DLD1 (cell line): ENCODE data around the gene HECTD4.
"Not testable (repeated sequence)": the region's sequence is repeated elsewhere in the genome, so short reads cannot be mapped to it uniquely, and the experiment has no call there.

Experiments used
- in situ Hi-C: cut with HindIII; loops from 2 replicates; pipeline ENCODE4 v1.10.0; 2017; ENCODE audit warnings: low sequenced_read_pairs

The HECTD4 gene

DNA sequence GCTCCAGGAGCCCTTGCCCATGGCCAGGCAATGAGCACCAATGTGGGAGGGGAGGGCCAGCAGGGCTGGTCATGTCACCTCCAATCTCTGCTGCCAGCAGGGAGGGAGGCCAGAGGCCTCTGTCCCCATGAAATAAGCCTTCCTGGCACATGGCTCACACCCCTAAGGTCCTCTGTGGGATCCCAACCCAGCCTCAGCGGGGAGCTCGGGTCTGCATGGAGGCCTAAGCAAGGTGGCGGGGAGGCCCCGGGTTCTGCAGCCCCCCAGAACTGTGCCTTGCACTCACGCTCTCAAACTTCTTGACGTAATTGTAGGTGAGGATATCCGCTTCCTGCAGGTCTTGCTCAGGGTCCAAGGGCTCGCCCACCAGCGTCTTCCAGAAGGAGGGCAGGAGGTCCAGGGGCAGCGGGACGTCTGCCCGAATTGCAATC lies 215.2 kb downstream of the HECTD4 start:
- in situ Hi-C loops = no loop called here

DNA sequence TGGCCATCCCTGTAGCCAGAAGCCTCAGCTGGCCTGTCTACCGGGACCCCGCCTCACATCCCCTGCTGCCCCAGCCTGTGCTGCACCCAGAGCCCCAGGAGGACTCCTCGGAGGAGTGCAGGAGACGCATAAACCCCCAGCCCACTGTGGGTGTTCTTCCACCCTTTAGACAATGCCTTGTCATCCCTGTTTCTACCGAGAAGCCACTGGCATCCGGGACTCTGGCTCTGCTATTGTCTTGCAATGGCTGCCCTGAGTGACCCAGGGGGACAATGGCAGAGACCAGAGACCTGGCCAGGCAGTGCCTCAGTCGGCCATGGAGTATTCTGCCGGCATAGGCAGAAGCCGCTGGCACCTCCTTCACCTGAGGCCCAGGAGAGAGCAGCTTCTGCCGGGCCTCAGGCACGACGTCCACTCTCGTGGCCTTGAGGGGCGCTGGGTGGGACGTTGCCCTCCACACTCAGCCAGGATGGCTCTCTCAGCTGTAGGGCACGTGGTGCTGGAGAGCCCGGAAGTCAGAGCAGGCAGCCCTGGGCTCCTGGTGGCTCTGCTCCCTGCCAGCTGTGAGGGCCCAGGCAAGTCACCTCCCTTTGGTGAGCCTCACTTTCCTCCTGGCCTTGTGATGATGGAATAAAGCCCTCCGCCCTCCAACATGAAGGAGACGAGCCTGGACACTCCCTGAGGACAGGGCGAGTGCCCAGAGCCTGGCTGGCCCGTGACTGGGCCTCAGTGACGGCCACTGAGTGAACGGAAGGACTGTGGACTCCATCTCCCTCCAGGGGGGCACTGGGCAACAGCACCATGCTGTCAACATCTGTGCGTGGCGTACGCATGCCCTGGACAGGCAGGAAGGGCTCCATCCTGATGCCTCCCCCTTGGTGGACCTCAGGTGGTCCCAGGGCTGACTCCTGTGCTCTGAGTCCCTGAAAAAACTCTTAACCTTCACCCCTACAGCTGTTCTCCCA lies 215.9 kb downstream of the HECTD4 start:
- in situ Hi-C loops = no loop called here

DNA sequence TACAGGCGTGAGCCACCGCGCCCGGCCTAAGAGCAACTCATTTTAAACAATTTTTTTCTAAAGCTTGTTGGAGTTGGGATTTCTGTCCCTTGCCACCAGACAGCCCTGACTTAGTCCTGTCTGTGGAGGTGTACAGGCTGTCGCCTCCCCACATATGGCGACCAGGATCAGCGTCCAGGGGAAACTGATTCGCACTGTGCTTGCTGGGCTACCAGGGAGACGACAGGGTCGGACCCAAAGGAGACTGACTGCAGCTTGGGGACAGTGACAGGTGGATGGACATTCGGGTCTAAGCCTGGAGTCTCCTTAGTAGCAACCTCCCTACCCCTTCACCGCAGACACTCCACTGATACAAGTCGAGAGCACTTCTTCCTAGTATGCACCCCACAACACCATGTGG lies 216.6 kb downstream of the HECTD4 start:
- in situ Hi-C loops = no loop called here

DNA sequence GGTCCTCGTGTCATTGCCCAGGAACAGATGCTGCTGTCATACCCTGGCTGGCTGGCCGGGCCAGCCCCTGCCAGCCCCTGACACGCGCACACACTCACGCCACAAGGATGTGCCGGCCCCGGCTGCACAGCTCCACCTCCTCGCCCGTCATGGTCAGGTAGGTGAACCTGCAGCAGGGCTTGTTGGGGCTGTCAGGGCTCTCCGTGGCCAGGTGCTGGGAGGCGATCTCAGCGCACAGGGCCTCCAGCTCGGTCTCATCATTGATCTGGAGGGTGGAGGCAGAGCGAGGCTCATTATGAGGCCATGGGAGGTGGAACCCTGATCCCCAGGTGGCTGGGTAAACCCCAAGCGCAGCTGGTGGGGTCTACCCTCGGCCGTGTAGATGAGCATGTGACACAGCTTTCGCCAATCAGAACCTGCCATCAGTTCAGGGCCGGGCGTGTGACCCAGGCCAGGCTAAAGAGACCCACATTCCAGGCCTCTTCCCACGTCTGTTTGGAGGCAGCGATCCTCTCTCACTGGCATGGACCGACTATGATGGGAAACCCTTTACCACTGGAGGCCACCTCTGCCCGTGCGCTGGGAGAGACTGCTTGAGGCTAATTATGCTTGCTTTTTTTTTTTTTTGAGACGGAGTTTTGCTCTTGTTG lies 218.1 kb downstream of the HECTD4 start:
- in situ Hi-C loops = loop anchor here (5.0 kb wide), 1 partner anchor 87 kb away; no protein-coding TSS in a partner anchor

DNA sequence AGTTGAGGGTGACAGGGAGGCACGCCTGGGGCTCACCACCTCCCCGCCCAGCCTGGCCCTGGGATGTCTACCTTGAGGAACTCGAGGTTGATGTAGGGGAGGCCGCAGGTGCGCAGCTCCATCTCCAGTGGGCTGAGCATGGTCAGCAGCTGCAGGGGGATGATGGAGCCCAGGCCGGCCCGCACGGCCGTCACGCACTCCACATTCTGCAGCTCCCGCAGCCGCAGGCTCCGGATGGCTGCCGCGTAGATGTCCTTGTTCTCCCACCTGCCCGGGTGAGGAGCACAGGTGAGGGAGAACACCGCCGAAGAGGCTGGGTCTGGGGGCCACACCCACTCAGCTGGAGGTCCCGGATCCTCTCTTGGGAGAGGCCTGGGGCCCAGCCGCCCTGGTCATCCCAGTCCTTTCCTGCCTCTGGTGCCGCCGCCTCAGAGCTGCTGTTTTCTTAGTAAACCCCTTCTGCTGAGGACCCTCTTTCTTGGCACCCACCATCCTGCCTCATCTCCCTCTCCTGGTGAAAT lies 218.7 kb downstream of the HECTD4 start:
- in situ Hi-C loops = loop anchor here (5.0 kb wide), 1 partner anchor 86 kb away; no protein-coding TSS in a partner anchor

DNA sequence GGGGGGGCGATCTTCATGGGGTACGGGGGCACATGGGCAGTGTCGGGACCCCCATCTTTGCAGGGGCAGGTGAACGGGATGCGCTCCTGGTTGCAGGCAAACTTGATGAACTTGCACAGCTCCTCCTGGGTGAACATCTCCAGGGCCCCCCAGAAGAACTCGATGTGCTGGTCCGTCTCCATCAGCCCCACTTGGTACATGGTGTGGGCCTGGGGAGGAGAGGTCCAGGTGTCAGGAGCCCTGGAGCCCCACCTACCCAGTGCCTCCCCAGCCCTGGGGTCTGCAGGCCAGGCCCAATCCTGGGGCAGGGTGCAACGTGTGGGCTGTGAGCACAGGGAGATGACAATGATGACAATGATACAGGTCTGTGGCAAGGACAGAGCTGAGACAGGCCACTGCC lies 219.2 kb downstream of the HECTD4 start:
- in situ Hi-C loops = loop anchor here (5.0 kb wide), 1 partner anchor 86 kb away; no protein-coding TSS in a partner anchor

DNA sequence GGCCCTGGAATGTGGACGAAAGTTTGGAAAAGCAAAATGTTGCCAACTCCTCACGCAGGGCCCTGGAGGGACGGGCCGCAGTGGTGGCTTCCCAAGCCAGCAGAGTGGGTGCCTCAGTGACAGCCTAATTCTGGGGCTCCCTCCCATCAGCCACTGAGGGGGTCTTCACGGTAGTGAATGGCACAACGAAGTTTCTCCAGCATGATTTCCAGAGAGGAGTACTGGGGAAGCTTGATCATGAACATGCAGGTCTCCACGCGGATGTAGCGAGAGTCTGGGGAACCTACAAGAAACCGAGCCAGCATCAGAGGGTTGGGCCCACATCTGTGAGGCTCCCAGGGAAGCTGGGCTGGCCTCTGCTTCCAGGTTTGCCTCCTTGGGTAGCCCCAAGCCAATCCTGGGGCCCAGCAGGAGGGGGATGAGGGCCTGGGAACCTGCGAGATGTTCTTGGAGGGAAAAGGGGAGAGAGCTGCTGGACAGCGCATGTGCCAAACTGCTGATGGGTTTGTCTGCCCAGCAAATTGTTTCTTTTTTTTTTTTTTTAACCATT lies 219.9 kb downstream of the HECTD4 start:
- in situ Hi-C loops = loop anchor here (5.0 kb wide), 1 partner anchor 85 kb away; no protein-coding TSS in a partner anchor

DNA sequence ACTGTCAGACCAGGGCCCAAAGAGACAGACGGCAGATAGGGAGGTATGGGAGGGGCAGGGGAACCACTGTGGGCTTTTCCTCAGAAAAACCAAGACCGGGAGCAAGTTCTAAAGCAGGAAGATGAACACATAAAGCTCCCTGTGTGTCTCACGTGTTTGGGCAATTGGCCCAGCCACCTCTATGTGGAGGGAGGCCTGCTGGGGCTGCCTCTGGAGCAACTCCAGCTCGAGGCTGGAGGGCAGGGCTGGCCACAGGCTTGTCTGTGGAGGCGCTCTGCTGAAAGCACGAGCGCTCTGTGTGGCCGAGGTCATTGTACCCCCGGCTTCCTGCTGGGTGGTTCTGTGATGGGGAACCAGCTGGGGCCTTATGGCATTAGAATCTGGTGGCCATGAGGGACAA lies 220.5 kb downstream of the HECTD4 start:
- in situ Hi-C loops = loop anchor here (5.0 kb wide), 1 partner anchor 84 kb away; no protein-coding TSS in a partner anchor

DNA sequence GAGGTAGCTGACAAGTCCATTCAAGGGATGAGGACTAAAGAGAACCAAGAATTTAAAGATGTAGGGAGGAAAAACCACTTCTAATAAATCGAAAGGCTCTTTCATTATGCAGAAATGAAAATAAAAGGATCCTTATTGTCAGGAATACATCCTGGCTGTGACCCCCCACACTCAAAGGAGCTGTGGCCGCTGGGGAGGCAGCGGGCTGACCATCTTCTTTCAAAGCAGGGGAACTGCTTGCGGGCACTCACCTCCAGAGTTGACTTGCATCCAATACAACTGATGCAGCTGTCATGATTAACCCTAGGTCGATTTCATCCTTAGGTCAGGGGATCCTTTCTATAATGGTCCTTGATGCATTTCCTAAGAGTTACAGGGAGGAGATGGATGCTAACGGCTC lies 221.6 kb downstream of the HECTD4 start:
- in situ Hi-C loops = loop anchor here (5.0 kb wide), 1 partner anchor 83 kb away; no protein-coding TSS in a partner anchor

DNA sequence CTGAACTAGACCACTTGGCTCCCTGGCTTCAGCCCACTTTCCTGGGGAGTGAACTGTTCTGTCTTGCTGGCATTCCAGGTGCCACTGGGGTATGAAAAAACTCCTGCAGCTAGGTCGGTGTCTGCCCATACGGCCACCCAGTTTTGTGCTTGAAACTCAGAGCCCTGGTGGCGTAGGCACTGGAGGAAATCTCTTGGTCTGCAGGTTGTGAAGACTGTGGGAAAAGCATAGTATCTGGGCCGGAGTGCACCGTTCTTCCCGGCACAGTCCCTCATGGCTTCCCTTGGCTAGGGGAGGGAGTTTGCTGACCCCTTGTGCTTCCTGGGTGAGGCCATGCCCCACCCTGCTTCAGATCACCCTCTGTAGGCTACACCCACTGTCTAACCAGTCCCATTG lies 223.1 kb downstream of the HECTD4 start:
- in situ Hi-C loops = no loop called here

DNA sequence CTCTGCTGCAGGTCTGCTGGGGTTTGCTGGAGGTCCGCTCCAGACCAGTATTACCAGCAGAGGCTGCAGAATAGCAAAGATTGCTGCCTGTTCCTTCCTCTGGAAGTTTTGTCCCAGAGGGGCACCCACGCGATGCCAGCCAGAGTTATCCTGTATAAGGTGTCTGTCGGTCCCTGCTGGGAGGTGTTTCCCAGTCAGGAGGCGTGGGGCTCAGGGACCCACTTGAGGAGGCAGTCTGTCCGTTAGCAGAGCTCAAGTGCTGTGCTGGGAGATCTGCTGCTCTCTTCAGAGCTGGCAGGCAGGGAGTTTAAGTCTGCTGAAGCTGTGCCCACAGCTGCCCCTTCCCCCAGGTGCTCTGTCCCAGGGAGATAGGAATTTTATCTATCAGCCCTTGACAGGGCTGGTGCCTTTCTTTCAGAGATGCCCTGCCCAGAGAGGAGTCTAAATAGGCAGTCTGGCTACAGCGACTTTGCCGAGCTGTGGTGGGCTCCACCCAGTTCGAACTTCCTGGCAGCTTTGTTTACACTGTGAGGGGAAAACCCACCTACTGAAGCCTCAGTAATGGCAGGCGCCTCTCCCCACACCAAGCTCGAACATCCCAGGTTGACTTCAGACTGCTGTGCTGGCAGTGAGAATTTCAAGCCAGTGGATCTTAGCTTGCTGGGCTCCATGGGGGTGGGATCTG lies 223.6 kb downstream of the HECTD4 start:
- in situ Hi-C loops = not testable (repeated sequence)

DNA sequence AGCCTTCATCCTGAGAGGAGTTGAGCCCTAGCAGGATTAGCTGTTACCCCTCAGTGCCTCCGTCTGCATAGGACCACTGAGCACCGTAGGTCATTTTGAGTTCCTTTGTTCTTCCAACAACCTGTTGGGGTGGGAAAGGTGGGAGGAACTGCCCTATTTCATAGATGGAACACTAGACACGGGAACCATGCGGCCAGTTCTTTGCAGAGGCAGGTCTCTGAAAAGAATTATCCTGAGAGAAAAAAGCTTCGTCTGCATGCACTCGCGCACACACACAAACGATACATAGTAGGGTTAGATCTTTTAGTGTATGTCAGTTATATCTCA lies 228.4 kb downstream of the HECTD4 start:
- in situ Hi-C loops = no loop called here

DNA sequence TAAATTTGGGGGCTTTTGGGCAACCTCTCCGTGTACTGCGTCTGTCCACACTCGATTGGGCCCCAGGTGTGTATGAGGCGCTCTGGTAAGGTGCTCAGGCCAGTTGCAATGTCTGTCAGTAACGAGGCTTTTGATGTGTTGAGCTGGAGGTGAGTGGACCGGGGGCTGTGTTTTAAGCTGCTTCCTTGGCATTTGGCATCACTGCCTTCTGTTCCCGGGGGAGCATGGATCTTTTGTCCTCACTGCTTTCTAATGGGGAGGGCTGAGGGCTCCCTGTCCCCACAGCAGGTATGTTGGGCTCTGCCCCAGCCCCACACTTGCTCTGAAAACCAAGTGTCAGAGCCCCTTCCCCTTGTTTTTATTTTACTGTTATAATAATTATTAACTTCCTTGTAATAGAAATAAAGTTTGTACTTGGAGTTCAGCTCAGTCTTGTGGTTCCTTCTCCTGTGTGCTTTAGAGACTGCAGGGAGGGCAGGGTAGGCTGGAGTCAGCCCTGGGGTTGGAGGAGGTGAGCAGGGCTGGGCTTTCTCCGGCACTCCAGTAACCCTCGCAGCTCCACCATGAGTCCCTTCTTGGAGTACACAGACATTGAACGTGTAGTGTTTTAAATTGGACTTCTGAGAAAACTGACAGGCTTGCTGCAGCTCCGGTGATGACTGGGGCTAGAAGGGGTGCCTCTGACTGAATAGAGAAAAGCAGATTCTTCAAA lies 228.9 kb downstream of the HECTD4 start:
- in situ Hi-C loops = no loop called here

DNA sequence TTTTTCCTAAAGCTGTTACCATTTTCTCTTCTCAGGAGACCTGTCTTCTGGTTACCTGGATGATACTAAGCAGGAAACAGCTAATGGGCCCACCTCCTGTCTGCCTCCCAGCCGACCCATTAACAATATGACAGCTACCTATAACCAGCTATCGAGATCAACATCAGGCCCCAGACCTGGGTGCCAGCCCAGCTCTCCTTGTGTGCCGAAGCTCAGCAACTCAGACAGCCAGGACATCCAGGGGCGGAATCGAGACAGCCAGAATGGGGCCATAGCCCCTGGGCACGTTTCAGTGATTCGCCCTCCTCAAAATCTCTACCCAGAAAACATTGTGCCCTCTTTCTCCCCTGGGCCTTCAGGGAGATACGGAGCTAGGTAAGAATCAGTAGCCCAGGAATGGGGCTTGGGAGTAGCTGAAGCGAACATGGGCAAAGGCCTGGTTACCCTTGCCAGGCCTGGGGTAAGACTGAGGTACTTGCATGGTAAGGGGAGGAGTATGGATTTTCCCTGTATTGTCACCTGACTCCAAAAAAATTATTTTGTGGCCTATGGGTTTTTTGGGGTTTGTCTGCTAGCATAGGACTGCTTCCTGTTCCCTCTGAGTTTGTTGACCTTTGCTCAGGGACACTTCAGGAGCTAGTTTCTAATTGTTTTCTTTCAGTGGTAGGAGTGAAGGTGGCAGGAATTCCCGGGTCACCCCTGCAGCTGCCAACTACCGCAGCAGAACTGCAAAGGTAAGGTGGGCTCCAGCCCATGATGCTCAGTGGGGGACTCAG lies 230.3 kb downstream of the HECTD4 start:
- in situ Hi-C loops = no loop called here

DNA sequence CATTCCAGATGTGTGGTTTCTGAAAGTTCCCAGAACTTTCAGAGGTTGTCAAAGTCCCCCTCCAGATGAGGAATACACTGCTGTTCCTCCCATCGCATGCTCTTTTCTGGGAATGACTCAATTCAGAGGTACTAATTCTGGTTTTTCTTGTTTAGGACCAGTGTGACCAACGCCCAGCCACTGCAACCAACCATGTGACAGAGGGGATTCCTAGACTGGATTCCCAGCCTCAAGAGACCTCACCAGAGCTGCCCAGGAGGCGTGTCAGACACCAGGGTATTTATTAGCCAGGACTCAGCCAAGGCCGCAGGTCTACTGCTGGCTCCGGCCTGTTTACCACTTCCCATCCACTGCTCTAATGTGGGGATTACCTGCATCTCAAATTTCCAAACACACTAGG lies 232.6 kb downstream of the HECTD4 start:
- in situ Hi-C loops = no loop called here

DNA sequence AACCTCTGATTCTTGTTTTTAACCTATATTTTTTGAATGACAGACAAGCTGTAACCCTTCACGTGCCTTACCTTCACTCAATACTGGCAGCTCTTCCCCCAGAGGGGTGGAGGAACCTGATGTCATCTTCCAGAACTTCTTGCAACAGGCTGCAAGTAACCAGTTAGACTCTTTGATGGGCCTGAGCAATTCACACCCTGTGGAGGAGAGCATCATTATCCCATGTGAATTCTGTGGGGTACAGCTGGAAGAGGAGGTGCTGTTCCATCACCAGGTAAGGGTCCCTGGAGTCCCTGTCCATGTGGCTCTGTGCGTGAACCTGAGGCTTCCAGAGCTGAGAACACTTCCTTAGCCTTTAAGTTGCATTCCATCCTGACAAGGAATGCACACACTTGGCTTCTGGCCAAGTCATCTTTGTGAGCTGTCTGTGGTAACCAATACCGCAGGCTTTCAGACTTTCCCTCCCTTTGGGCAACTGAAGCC lies 234.2 kb downstream of the HECTD4 start:
- in situ Hi-C loops = no loop called here

DNA sequence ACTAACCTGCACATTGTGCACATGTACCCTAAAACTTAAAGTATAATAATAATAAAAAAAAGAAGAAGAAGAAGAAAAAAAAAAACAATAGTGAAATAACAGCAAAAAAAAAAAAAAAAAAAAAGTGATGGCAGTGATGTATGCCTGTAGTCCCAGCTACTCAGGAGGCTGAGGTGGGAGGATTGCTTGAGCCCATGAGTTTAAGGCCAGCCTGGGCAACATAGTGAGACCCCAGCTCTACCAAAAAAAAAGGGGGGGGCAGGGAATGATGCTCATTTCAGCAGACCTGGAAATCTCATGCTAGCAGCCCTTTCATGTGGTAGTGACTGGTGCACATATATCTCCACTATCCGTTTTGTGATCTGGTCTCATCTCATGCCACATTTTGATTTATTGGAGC lies 236.1 kb downstream of the HECTD4 start:
- in situ Hi-C loops = no loop called here

DNA sequence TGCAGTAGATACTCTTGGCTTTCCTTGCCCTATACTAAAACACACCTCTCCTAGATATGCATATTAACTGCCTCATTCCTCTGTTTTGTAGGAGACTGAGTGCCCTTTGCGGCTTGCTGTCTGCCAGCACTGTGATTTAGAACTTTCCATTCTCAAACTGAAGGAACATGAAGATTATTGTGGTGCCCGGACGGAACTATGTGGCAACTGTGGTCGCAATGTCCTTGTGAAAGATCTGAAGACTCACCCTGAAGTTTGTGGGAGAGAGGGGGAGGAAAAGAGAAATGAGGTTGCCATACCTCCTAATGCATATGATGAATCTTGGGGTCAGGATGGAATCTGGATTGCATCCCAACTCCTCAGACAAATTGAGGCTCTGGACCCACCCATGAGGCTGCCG lies 241.5 kb downstream of the HECTD4 start:
- in situ Hi-C loops = no loop called here

DNA sequence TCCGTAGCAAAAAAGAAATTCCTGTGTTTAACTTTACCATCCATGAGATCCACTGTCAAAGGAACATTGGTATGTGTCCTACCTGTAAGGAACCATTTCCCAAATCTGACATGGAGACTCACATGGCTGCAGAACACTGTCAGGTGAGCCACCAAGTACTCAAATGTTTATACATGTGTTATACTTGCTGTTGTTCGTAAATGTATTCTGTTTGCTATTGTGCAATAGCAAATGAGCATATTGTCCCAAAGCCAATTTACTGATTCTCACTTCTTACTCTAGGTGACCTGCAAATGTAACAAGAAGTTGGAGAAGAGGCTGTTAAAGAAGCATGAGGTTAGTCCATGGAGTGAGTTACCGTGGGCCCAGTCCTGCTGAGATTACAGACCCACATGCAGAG lies 247.5 kb downstream of the HECTD4 start:
- in situ Hi-C loops = no loop called here
